ENCODE measurements around the gene METTL21C.

Gene METTL21C

DNA sequence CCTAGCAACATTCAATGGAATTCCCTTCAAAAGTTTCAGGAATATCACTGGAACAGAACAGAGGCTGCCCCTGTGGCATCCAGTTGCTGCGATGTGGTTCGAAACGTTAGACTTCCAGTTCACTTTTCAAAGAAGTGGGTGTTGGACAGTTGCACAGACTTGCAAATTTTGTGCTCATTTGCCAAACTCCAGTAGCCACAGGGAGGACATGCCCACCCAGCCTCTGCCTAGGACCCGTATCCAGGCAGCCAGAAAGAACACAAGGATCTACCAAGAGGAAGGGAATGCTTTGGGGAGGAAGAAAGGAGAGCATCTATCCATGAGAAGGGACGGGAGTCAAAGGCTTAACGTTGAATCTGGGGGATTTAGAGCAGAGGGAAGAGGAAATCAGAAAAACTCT is at the start of gene METTL21C:
TSS of gene METTL21C (minus strand) at position 108 of the 400 bp plus-strand sequence. CDS start 546 bp downstream, outside the sequence.
- DNase-seq (ENCODE audit: low read depth in 2 of 2), result no peak

GRCh38 chr13:102742506-102742905 is 47.7 kb upstream of the METTL21C start:
- no peak for DNase-seq (ENCODE audit: low read depth in 2 of 2)

DNA sequence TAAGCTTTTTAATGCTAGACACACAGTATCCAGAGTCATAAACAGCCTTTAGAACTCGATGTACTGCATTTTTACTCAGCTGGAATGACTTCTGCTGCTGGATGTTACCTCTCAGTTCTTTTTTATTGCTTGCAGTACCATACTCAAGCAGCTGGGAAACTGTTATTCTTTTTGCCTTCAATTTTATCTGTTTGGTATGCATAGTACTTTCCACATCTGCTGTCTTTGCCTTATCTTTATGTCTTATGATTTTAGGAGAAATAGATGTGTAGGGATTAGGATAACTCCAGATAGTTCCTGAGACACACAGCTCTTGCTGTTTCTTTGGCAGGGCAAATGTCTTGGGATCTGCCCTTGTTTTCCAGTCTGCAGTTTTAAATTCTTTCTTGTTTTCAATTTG is 47.3 kb upstream of the METTL21C start:
- no peak for DNase-seq (ENCODE audit: low read depth in 2 of 2)

- DNase-seq (ENCODE audit: low read depth in 2 of 2), result no peak
Observed at GRCh38 chr13:102729560-102730270, 34.9 kb upstream of the METTL21C start.

DNA sequence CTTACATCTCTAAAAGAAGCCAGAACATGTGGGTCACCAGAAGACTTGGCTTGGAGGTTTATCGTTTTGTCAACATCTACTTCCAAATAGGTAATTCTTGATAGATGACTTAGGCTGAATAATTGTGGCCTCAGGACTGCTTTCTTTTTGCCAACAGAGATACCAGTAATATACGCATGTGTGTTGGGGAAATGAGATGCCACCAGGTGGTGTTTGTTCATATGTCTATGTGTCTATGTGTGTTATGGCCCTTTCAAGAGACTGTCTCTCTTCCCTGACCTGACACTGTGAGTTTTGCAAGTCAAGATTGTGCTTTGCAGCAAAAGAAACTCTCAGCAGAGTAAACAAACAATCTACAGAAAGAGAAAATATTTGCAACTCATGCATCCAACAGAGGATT is 31.6 kb upstream of the METTL21C start:
- DNase-seq (ENCODE audit: low read depth in 2 of 2), result no peak

DNA sequence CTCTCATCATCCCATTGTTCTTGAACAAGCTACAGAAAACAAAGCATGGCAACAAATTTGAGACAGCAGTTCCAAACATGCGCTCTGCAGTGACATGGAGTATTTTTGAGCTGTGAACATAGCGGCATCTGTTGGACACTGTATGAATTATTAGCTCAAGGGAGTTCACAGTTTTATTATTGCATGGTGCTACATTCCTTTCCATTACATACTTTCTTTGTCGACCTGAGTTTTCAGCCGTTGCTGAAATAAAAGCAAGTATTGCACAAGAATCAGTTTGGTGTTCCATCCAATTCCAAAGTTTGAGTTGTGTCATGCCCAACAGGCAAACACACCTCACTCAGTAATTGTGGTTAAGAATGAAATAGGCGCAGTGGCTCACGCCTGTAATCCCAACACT is 30.1 kb upstream of the METTL21C start:
- DNase-seq (ENCODE audit: low read depth in 2 of 2), result peak; percentile 42 to 49

DNA sequence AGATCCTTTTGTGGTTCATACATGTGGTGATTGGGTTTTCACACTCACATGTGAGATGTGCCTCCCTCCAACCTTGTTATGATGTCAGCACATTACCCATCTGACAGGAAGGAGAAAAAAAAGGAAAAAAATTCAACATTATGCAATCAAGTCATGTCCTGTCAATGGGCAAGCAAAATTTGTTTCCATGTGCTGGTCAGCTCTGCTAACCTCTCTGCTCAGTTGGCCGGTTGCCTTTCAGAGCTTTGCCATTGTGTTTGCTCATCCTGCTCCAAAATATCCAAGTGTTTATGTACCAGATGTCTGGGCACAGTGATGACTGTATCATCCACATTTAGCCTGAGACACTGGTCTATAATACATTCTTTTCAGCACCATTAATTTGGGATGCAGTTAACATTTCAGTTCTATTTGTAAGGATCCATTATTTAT is 27.0 kb upstream of the METTL21C start:
- no peak for DNase-seq (ENCODE audit: low read depth in 2 of 2)

DNA sequence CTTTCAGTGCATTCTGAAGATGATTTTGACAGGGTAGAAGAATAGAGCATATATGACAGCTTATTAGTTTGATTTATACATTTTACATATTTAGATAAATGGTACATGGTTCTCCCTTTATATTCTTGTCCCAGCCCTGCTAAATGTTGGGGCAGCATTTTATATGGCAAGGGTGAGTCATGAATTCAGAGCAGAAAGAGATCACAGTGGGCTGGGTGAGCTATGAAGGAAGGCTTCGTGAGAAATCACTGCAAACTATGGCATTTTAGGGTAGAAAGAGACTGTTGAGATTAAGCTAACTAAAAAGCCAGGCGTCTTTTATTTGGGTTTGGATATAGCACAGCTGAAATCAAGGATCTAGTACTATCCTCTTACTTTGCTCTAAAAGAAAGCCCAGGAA is 23.9 kb upstream of the METTL21C start:
- no peak for DNase-seq (ENCODE audit: low read depth in 2 of 2)

GRCh38 chr13:102715447-102715846 is 20.6 kb upstream of the METTL21C start:
- DNase-seq (ENCODE audit: low read depth in 2 of 2), result no peak

DNA sequence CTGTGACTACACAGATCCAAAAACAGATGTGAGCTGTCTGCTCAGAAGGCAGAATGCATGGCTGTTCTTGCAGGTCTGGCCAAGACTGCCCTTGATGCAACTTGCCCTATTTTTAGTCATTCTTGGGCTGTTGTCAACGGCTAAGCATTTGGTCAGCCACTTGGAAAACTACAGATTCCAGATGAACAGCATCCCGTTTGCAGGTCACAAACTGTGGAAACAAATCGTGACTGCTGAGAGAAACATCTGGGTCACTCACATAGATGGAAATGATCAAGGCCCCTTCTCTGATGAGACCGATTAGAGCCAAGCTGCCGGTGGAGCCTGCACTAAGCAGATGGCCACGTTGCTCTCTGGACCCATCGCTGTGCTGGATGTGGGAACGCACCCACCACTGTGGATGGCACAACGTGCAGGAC is 15.4 kb upstream of the METTL21C start:
- no peak for DNase-seq (ENCODE audit: low read depth in 2 of 2)

GRCh38 chr13:102709536-102709935 is 14.7 kb upstream of the METTL21C start:
- DNase-seq (ENCODE audit: low read depth in 2 of 2), result no peak

- DNase-seq (ENCODE audit: low read depth in 2 of 2), result no peak
Observed at GRCh38 chr13:102708991-102709390, 14.1 kb upstream of the METTL21C start.

- no peak for DNase-seq (ENCODE audit: low read depth in 2 of 2)
Observed at GRCh38 chr13:102708211-102708610, 13.4 kb upstream of the METTL21C start.

GRCh38 chr13:102707467-102707866 is 12.6 kb upstream of the METTL21C start:
- peak; percentile 95 to 96 for DNase-seq (ENCODE audit: low read depth in 2 of 2)

DNA sequence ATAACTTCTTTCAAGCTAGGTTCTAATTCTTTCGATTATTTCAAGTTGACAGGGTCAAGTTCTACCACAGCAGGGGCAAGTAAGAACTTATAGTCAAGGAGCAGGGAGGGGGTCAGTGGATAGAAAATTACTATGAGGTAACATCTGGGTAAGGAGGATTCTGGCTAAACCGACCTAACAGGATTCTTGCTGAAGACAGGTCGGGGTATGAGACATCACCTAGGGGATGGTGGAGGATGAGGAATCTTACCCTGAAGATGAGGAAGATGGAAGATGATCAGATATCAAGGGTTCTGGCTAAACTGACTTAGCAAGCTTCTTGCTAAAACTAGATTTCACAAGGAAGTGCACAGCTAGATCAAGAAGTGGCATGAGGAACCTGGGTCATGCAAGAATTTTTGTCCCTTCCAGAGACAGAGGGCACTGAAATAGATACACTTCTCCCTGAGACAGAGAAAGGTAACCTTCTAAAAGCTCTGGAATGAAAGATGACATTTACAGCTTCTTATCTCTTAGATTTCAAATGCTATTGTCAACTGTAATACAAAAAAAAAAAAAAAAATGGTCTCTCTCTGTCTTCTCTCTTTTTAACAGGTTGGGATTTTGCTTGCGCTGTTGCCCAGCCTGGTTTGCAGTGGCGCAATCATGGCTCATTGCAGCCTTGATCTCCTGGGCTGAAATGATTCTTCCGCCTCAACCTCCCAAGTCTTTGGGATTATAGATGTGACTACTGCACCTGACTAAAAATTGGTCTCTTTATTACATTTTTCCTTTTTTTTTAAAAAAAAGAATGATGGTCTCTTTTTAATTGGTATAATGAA is 9.6 kb upstream of the METTL21C start:
- no peak for DNase-seq (ENCODE audit: low read depth in 2 of 2)

- no peak for DNase-seq (ENCODE audit: low read depth in 2 of 2)
Observed at GRCh38 chr13:102703726-102704035, 8.8 kb upstream of the METTL21C start.

DNA sequence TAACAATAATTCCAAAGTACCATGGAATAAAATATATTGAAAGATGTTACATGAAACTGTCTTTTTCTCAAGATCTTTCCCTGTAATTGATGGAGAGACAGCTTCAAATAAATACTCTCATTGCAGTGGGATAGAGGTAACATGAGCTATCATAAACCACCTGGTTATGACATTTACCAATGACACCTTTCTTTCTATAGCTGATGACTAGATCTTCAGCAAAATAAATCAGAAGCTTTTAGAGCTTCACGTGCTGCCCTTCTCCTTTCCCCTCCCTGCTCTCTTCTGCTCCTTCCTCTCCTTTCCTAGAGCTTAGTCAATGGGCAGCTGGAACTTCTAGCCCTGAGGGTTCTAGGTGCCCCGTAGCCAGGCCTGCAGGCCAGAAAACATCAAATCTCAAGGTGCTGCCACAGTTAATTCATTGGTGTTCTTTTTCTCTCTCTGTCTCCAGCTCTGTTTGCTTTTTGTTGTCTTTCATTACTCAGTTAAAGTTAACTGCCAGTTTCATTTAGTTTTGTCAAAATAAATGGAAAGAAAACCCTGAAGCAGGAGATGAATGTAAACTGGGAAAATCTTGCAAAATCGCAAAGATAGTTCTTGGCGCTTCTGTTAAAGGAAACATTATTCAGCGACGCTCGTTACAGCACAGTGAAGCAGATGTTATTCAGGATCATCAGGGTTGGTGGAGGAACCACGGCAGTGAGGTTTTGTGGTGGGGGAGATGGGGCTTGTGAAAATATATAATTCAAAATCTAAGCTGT is 8.3 kb upstream of the METTL21C start:
- DNase-seq (ENCODE audit: low read depth in 2 of 2), result no peak

DNA sequence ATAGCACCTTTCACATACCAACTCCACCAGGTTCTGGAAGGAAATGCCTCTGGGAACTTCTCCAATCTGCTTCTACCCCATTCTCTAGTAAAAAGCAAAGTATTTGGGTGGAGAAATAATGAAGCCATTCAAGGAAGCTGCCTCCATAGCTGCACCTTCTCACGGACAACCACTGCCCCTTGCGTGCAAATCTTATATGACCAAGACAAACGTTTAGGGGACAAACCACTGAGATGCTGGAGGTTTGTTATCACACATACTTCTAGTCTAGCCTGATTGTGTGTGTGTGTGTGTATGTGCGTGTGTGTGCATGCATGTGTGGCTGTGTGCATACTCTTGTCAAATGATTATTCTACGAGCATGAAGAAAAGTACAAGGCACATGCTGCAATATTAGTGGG is 6.5 kb upstream of the METTL21C start:
- DNase-seq (ENCODE audit: low read depth in 2 of 2), result no peak

DNA sequence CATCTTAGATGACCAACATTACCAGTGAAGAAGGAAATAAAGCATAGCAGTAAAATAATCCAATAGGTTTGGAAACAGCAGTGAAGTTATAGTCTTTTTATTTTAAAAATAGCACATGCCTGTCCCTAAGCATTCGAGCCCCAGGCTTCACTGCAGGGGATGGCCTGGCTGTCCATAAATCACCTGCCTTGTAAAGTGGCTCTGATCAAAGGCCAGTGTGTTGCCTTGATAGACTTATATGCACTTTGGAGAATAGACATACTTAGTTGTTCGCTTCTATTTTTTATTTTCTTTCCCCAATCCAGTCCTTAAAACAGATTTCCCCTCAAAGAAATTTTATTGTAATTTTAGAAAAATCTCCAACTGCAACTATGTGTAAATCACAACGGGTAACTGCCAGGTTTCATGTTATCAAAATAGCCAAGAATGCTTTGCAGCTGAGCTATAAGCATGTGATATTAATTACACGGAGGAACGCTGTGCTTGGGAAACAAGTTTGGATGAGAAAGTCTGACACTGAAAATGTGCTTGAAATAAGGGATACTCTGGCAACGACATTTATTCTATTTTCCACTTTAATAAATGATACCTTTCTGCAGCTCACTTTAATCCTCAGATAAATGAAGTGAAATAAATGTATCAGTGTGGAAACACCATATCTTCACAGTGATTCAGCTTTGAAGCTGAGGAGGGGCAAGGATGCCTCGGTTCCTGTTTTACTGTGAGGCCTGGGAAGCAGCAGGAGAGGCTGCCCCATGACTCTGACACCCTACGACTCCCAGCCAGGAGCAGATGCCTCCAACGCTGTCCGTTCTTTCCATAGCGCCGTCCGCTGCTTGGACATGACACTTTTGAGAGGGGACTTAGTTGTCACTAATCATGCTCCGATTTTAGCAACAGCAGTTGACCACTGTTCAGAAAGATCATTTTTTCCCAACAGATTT is 5.5 kb upstream of the METTL21C start:
- DNase-seq (ENCODE audit: low read depth in 2 of 2), result peak in 1 of 2 experiments; percentile 32

GRCh38 chr13:102699504-102699903 is 4.7 kb upstream of the METTL21C start:
- no peak for DNase-seq (ENCODE audit: low read depth in 2 of 2)

GRCh38 chr13:102698649-102698980 is 3.8 kb upstream of the METTL21C start:
- no peak for DNase-seq (ENCODE audit: low read depth in 2 of 2)
